Breast epithelium (tissue), 3 donors: ENCODE measurements around the gene WDR36.

Experiments
- CTCF ChIP-seq, 3 donors: fragments of 450-650 bp; IDR thresholded peaks; one replicate each; pipeline ENCODE4 v1.5.1; 2016 to 2017; ENCODE audit warnings: antibody characterized with exemption in 3 of 3, mild to moderate bottlenecking in 3 of 3, moderate library complexity in 3 of 3
- POLR2A ChIP-seq: fragments of 450-650 bp; IDR thresholded peaks from one replicate; pipeline ENCODE4 v1.6.1; 2016; ENCODE audit warnings: antibody characterized with exemption, mild to moderate bottlenecking, moderate library complexity

- TF ChIP-seq CTCF (IDR thresholded peaks at IDR 0.05) (no peak), POLR2A (no peak)
Measured at GRCh38 chr5:111068213-111068612, 23.9 kb upstream of the WDR36 start.
